ENCODE results near the gene RAB24.
"Not testable (repeated sequence)": the region's sequence is repeated elsewhere in the genome, so short reads cannot be mapped to it uniquely, and the experiment has no call there.

The RAB24 gene

GRCh38 chr5:177310332-177310731 is 6.8 kb upstream of the RAB24 start:
- DNase-seq: no peak

DNA sequence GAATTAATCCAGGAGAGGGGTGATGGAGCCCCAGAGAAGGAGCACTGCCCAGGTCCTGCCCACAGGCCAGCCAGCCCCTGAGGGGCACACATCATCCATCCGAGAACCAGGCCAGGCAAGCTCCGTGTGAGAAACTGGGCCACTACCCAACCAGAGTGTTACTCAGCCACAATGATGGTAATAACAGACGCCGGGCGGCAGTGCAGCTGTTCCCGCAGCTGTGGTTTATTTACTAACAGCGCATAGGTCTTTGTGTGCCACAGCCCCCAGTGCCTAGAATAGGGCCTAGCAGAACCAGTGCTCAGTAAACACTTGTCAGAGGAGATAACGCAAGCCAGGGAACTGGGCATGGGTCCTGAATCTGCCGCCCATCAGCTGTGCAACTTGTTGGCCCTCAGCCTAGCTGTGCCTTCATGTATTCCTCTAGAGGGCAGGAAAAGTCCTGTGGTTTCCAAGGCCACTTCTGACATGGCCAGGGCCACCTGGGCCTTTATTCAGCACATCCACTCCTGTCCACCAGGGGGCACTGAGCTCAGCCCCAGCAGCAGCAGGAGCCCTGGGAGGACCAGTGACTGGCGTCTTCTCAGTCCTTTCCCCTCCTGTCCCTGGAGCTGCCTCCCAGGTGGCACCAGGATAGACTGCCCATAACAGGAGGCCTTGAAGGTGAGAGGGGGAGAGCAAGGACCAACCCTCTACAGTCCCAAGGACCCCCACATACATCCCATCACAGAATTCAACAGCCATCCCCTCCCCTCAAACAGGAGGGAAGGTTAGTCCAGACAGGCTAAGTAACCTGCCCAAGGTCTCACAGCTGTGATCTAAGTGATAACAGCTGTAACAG is 6.1 kb upstream of the RAB24 start:
- DNase-seq: peak; percentile 86

DNA sequence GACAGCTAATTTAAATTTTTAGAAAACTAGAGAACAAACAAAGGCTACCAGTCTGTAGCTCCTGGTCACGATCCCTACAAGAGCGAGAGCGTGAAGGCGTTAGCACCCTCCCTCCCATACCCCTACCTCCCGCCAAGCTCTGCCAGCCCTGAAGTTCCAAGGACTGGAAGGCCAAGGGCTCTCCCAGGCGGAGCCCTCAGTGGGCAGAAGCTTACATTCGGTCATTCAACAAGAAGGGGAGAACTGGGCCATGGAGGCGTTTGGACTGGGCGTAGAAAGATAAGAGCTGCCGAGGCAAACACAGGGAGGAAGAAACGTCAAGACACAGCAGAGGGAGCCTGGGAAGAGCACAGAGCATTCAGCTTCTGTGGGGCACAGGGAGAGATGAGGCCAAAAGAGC is 5.2 kb upstream of the RAB24 start:
- no peak for DNase-seq

DNA sequence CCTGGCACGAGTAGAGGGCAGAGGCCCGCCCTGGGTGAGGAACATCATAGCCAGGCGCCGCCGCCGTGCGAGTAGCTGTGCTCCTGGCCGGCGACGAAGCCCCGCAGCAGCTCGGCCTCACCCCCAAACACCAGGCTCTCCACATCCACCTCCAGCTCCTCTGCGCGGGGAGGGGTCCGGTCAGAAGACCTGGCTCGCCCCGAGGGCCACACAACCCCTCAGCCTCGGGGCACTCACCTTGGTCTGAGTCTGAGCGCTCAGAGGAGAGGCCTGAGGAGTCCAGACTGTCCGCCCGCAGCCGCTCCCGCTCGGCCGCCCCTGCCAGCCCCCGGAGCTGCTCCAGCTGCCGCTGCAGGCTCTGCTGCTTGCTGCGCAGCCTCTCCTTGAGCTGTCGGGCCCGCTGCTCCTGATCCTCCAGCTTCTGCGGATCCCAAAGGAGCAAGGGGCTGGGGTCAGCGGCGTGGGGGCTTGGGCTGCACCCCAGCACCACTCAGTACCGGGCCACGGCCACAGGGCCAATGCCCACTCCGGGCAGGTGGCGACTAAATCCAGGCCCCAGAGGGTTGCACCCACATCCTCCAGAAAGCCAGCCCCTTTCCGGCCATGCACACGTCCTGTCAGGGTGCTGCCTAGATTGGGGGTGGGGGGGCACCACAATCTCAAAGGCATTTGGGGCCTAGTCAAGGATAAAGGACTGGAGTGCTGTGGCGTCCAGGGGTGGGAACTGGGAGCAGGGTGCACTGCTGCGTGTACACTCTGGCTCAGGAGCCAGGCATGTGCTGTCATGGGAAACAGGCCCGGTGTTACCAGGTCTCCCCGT is 4.2 kb upstream of the RAB24 start:
- DNase-seq: no peak

DNA sequence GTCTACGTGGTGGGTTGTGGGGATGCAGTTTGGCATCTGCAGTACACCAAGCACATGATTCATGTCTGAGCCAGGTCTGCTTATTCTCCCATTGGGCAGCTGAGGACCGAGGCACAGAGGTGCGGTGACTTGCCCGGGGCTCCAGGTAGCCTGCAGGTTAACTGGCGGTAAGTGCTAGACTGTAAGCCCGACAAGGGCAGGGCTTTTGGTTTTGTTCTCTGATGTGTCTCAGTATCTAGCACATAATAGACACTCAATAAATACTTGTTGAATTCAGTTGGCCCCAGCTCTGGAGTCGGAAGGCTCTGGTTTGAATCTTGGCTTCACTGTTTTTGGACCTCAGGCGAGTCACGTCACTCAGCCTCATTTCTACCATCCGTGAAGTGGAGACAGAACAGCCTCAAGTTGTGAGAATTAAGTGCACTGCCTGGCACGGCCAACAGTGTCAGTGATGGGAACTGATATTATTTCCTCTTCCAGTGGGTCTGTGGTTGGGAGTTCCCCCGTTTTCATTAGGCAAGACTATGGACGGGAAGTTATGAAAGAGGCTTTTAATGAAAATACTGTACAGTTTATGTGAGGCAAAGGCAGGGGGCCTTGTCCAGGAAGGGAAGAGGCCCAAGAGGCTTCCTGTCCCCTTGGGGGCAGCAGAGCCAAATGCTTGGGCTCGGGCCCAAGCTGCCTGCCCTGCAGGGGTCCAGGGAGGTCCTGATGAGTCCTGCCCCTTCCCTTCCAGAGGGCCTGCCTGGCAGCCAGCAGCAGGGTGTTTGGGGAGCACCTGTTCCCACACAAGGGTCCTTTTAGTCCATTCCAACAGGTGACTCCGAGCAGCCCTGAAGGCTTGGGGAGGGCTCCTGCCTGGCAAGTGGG is 3.4 kb upstream of the RAB24 start:
- peak; percentile 71 for DNase-seq

GRCh38 chr5:177306103-177306640 is 2.7 kb upstream of the RAB24 start:
- not testable (repeated sequence) for DNase-seq

GRCh38 chr5:177304392-177305119 is 1.0 kb upstream of the RAB24 start:
- DNase-seq: no peak

DNA sequence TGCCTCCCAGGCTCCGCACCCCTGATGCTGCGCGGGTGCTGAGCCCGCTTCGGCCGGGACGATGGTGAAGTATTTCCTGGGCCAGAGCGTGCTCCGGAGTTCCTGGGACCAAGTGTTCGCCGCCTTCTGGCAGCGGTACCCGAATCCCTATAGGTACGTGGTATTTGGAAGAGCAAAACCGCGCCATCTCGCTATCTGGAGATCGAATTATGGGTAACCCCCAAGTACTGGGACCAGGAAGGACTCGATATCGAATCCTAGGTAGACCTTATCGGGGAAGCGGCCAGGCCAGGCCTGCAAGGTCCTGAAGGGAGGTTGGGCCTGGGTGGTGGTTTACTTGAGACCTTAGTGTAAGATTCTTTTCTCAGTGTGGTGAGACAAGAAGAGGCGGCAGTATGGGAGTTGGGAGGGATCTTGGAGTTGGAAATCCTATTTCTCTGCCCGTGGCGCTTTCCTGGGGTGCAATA is 439 bp upstream of the RAB24 start:
- DNase-seq: peak; percentile 53

- DNase-seq: peak; percentile 54
Observed at GRCh38 chr5:177302354-177303110, 987 bp downstream of the RAB24 start.

GRCh38 chr5:177301503-177302165 is 1.9 kb downstream of the RAB24 start:
- no peak for DNase-seq

- DNase-seq: no peak
Observed at GRCh38 chr5:177300951-177301350, 2.6 kb downstream of the RAB24 start.

GRCh38 chr5:177300236-177300880 is 3.2 kb downstream of the RAB24 start:
- DNase-seq: peak; percentile 85

DNA sequence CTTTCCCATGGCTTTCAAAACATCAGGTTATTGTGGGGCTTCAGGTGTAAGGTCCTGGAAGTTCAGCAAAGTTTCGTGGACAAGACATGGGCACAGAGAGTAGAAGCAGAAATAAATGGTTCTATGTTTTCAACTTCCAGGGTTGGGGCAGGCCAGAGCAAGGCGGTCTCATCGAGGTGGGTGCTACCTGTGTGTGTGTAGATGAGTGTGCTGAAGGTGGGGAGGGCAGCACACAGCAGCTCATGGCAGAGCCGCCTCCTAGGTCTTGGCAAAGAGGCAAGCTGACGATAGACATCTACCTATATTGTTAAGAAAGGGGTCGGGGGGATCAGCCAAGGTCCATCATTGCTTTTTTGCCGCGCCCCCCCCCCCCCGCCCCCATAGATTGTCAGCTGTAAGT is 3.8 kb downstream of the RAB24 start:
- no peak for DNase-seq

DNA sequence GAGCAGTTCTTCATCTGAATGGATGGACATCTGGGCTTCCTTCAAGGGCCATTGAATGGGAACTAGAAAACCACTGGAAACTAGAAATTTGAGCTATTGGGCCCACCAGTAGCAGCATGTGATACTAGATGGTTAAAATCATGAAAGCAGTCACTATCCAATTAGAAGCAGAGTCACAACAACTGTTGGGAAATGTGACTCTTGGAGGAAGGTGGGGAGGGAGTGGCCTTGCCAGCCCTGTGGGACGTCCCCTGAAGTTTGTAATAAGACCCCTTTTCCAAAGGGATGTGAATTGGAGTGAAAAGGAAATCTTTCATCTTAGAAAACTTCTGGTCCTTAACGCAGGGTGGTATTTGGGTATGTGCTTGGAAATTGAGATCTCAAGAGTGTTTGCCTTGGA is 5.6 kb downstream of the RAB24 start:
- DNase-seq: no peak

GRCh38 chr5:177296581-177296980 is 6.9 kb downstream of the RAB24 start:
- DNase-seq: no peak

DNA sequence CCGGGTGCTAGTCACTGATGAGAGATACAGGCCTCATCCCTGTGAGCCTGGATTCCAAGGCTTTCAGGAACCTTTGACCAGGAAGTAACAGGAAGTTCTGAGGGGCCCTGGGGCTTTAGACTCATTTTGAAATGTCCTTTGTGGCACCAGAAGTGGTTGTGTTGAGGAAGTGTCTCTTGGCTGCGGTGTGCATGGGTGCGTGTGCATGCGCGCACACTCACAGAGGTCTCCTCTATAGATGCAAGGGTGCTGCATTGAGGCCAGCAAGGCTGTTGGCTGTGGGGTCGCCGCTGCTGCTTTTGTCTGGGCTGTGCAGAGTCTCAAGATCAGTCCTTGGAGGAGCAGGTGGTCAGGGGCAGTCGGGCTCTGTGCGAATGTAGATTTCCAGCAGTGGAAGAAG is 7.6 kb downstream of the RAB24 start:
- no peak for DNase-seq

DNA sequence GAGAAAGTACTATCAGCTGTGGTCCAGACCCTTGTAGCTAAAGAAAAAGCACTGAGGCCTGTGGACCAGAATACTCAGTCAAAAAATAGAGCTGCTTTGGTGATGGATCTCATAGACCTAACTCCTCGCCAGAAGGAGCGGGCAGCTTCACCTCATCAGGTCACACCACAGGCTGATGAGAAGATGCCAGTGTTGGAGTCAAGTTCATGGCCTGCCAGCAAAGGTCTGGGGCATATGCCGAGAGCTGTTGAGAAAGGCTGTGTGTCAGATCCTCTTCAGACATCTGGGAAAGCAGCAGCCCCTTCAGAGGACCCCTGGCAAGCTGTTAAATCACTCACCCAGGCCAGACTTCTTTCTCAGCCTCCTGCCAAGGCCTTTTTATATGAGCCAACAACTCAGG is 8.9 kb downstream of the RAB24 start:
- DNase-seq: no peak

DNA sequence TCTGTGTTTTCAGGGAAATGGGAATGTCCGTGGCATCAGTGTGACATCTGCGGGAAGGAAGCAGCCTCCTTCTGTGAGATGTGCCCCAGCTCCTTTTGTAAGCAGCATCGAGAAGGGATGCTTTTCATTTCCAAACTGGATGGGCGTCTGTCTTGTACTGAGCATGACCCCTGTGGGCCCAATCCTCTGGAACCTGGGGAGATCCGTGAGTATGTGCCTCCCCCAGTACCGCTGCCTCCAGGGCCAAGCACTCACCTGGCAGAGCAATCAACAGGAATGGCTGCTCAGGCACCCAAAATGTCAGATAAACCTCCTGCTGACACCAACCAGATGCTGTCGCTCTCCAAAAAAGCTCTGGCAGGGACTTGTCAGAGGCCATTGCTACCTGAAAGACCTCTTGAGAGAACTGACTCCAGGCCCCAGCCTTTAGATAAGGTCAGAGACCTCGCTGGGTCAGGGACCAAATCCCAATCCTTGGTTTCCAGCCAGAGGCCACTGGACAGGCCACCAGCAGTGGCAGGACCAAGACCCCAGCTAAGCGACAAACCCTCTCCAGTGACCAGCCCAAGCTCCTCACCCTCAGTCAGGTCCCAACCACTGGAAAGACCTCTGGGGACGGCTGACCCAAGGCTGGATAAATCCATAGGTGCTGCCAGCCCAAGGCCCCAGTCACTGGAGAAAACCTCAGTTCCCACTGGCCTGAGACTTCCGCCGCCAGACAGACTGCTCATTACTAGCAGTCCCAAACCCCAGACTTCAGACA is 9.5 kb downstream of the RAB24 start:
- no peak for DNase-seq

GRCh38 chr5:177291735-177292134 is 11.8 kb downstream of the RAB24 start:
- DNase-seq: no peak

Measured in hematopoietic multipotent progenitor cell treated with erythropoietin and hydrocortisone succinate and interleukin-3 and kit ligand, for 6 days (in vitro differentiated cells).